HepG2 (cell line): ENCODE measurements around the gene PEX14. TPM values are rescaled to one million over a fixed set of nuclear protein-coding genes. Genes with fewer than 3 reads are reported as not detected.

ENCODE experiments used
- ATAC-seq: fragments of 200-7000 bp; cut with Tn5 transposase; 3 replicates; pipeline ENCODE4 v1.9.1; 2020; ENCODE audit warnings: mild to moderate bottlenecking, moderate library complexity
- BruUV-seq: library from RNA; stranded (reverse); fragments of 400-500 nt; replicated peaks from 2 replicates; lab custom pipeline; 2021; lab: Mats Ljungman, UMichigan
- CTCF ChIA-PET: fragments of 300-600 bp; formaldehyde crosslinking; extraction: SDS; loops from one replicate; lab custom pipeline; 2021; ENCODE audit warnings: low total read pairs, inconsistent platforms, low intra/inter-chr PET ratio; lab: Yijun Ruan, JAX
- POLR2A ChIA-PET: fragments of 350-600 bp; sonication (Branson Sonifier 250); formaldehyde crosslinking; loops from one replicate; lab custom pipeline; 2020; ENCODE audit warnings: antibody characterized with exemption, inconsistent platforms; lab: Yijun Ruan, JAX
- DNase-seq: peaks from one replicate; pipeline ENCODE4 v3.0.0-alpha.2; 2015; ENCODE audit warnings: low spot score
- FAIRE-seq: peaks from 3 replicates; lab custom pipeline; 2011; peaks lifted over from hg19 to GRCh38; lab: Jason Lieb, UNC
- H2AFZ ChIP-seq: one replicate; pipeline ENCODE4 v1.6.1; 2011; ENCODE audit warnings: low read length, inconsistent platforms
- H3K27ac ChIP-seq: fragments of 300-600 bp; 3 replicates; pipeline ENCODE4 v1.8.0; 2011; ENCODE audit warnings: mixed run types, mild to moderate bottlenecking, mixed read lengths, low read length, inconsistent platforms; ENCODE audit not compliant: insufficient read depth; ENCODE audit errors: extremely low read length
- H3K27me3 ChIP-seq, 2 experiments: fragments of 200-600 bp in 1 of 2; 2 replicates in 1 of 2; 3 replicates in 1 of 2; pipeline versions ENCODE4 v1.6.0 to v1.8.0; 2011; ENCODE audit warnings: low read length in 2 of 2, mild to moderate bottlenecking in 2 of 2, moderate library complexity in 2 of 2, inconsistent platforms in 1 of 2; ENCODE audit not compliant: insufficient read depth in 2 of 2, control insufficient read depth in 1 of 2
- H3K36me3 ChIP-seq, 2 experiments: fragments of 200-600 bp in 1 of 2; replicated peaks in 1 of 2; 2 replicates in 1 of 2; 3 replicates in 1 of 2; pipeline versions ENCODE4 v1.5.1 to v1.8.0; 2011; ENCODE audit warnings: low read length in 2 of 2, inconsistent platforms in 1 of 2; ENCODE audit not compliant: insufficient read depth in 2 of 2, control insufficient read depth in 1 of 2
- H3K4me1 ChIP-seq: 2 replicates; pipeline ENCODE4 v1.5.1; 2012; ENCODE audit warnings: low read length, inconsistent platforms; ENCODE audit not compliant: insufficient read depth
- H3K4me2 ChIP-seq: 2 replicates; pipeline ENCODE4 v1.6.0; 2011; ENCODE audit warnings: low read depth, low read length, inconsistent platforms
- H3K4me3 ChIP-seq, 3 experiments: fragments of 200-600 bp in 1 of 3; sonication (generic), shearing (Covaris generic) in 1 of 3; replicated peaks in 1 of 3; 2 replicates each; pipeline ENCODE4 v1.5.1; 2011 to 2016; ENCODE audit warnings: low read length in 3 of 3, inconsistent platforms in 2 of 3, low read depth in 2 of 3, mild to moderate bottlenecking in 2 of 3, control low read depth in 1 of 3, mixed read lengths in 1 of 3; ENCODE audit not compliant: insufficient read depth in 1 of 3
- H3K79me2 ChIP-seq: one replicate; pipeline ENCODE4 v1.6.1; 2011; ENCODE audit warnings: low read length, inconsistent platforms; ENCODE audit not compliant: insufficient read depth
- H3K9ac ChIP-seq: 2 replicates; pipeline ENCODE4 v1.6.0; 2011; ENCODE audit warnings: mild to moderate bottlenecking, low read depth, low read length, inconsistent platforms; ENCODE audit not compliant: insufficient read depth
- H3K9me3 ChIP-seq: 2 replicates; pipeline ENCODE4 v1.5.1; 2012; ENCODE audit warnings: mild to moderate bottlenecking, low read length
- H4K20me1 ChIP-seq: 2 replicates; pipeline ENCODE4 v1.6.0; 2011; ENCODE audit warnings: inconsistent platforms, mild to moderate bottlenecking, low read length, moderate library complexity; ENCODE audit not compliant: insufficient read depth
- CENPBD1 ChIP-seq: sonication (generic); formaldehyde crosslinking; IDR thresholded peaks from 2 replicates; pipeline ENCODE4 v1.8.0; 2022; ENCODE audit warnings: missing genetic modification reagents, low read depth, mild to moderate bottlenecking, borderline replicate concordance
- DBP ChIP-seq: sonication (generic); formaldehyde crosslinking; IDR thresholded peaks from 2 replicates; pipeline ENCODE4 v1.4.0; 2020; ENCODE audit warnings: missing genetic modification reagents; ENCODE audit errors: not compliant biosample characterization
- HCFC1 ChIP-seq: fragments of 150-350 bp; IDR thresholded peaks from 2 replicates; pipeline ENCODE4 v1.6.1; 2014; ENCODE audit warnings: low read depth, low read length
- KMT2B ChIP-seq: IDR thresholded peaks from 2 replicates; pipeline ENCODE4 v1.6.1; 2016; ENCODE audit warnings: missing genetic modification reagents, missing compliant biosample characterization
- MXD1 ChIP-seq: sonication (generic); formaldehyde crosslinking; IDR thresholded peaks from 2 replicates; pipeline ENCODE4 v1.4.0; 2020; ENCODE audit warnings: mild to moderate bottlenecking, missing genetic modification reagents
- NR1H2 ChIP-seq: sonication (generic); formaldehyde crosslinking; IDR thresholded peaks from 2 replicates; pipeline ENCODE4 v1.8.1; 2022; ENCODE audit warnings: low read depth, missing genetic modification reagents, borderline replicate concordance
- TRIM24 ChIP-seq: sonication (generic); formaldehyde crosslinking; IDR thresholded peaks from 2 replicates; pipeline ENCODE4 v1.8.0; 2022; ENCODE audit warnings: mild to moderate bottlenecking, missing genetic modification reagents
- ZBTB7A ChIP-seq: sonication (generic); formaldehyde crosslinking; IDR thresholded peaks from 2 replicates; pipeline ENCODE4 v1.8.0; 2022; ENCODE audit warnings: mild to moderate bottlenecking, missing genetic modification reagents
- ZNF441 ChIP-seq: sonication (generic); formaldehyde crosslinking; IDR thresholded peaks from 2 replicates; pipeline ENCODE4 v1.7.0; 2021; ENCODE audit warnings: missing genetic modification reagents, borderline replicate concordance
- ZNF616 ChIP-seq: sonication (generic); formaldehyde crosslinking; IDR thresholded peaks from 2 replicates; pipeline ENCODE4 v1.5.0; 2020; ENCODE audit warnings: low read depth, mild to moderate bottlenecking, missing genetic modification reagents
- ZNF674 ChIP-seq: sonication (generic); formaldehyde crosslinking; IDR thresholded peaks from 2 replicates; pipeline ENCODE4 v1.5.0; 2020; ENCODE audit warnings: low read depth, mild to moderate bottlenecking, missing genetic modification reagents
- ZNF780A ChIP-seq: sonication (generic); formaldehyde crosslinking; IDR thresholded peaks from 2 replicates; pipeline ENCODE4 v1.8.0; 2022; ENCODE audit warnings: mild to moderate bottlenecking, missing genetic modification reagents, moderate library complexity
- WGBS: methylation state at CpG from one replicate; pipeline ENCODE4 v1.1.6; 2017; ENCODE audit warnings: low lambda C conversion rate; 5-methylcytosine and 5-hydroxymethylcytosine counted together
- in situ Hi-C: cut with HindIII; loops from 2 replicates; pipeline ENCODE4 v1.10.0; 2017; ENCODE audit warnings: low pct_unique_long_range_greater_than_20kb; ENCODE audit not compliant: extremely low pct_ligation_motif_present
- intact Hi-C: fragments of 100-400 bp; cut with micrococcal nuclease; formaldehyde crosslinking; loops from one replicate; pipeline ENCODE4 v1.10.0; 2022; ENCODE audit not compliant: unreplicated experiment
- polyA plus RNA-seq, 8 experiments: library from polyadenylated mRNA; depleted of rRNA in 3 of 8; stranded (reverse) in 7 of 8; unstranded in 1 of 8; fragments of >200 nt; fragmentation: Illumina TruSeq in 4 of 8; extraction: Trizol in 4 of 8; gene quantifications; 2 replicates each; pipeline versions ENCODE4 v1.2.1 to v1.2.3, GENCODE V29; 2011 to 2016; ENCODE audit warnings: low read depth in 4 of 8, missing spikeins in 1 of 8, mixed read lengths in 1 of 8; ENCODE audit not compliant: insufficient read depth in 1 of 8
- total RNA-seq, 5 experiments: library from RNA; depleted of rRNA; stranded (reverse); fragments of >200 nt; fragmentation: Illumina TruSeq; extraction: Trizol; gene quantifications; 2 replicates each; pipeline ENCODE4 v1.2.3, GENCODE V29; 2016; ENCODE audit warnings: low read depth in 1 of 5

Gene PEX14
- total and polyA plus RNA-seq, 2 of the 13 experiments (the other 11 are each of a cell fraction or from before 2014, with no cell fraction given): 6.5 to 9.9 TPM

GRCh38 chr1:10480614-10481013, 5.9 kb downstream of the PEX14 start:
- no peaks in the 10 kb centered on the region for H3K27me3 ChIP-seq
- intact Hi-C loops (no loop called here), in situ Hi-C loops (no loop called here)
- H3K4me2 ChIP-seq: no peak overlapping the region
- no peak for DNase-seq
- H3K4me3 ChIP-seq: no peak overlapping the region
- H2AFZ ChIP-seq: no peak overlapping the region
- no peak for ATAC-seq
- no peak overlapping the region for H3K27ac ChIP-seq
- H4K20me1 ChIP-seq: 0 out of 2 replicates have a peak, but pooled peaks cover 3% of the 10 kb centered on the region
- FAIRE-seq: no peak
- POLR2A ChIA-PET: no interaction called here
- CTCF ChIA-PET: no interaction called here
- H3K4me1 ChIP-seq: peaks cover 20% of the 10 kb centered on the region
- no peaks in the 10 kb centered on the region for H3K9me3 ChIP-seq
- 0 out of 5 replicates have a peak, but pooled peaks cover 2 to 4% of the 10 kb centered on the region in 2 experiments for H3K36me3 ChIP-seq
- no peak for TF ChIP-seq ZNF616 (CRISPR knock-in tag)
- TF ChIP-seq HCFC1: no peak
- TF ChIP-seq CENPBD1 (CRISPR knock-in tag): no peak
- TF ChIP-seq NR1H2: no peak
- no peak for TF ChIP-seq ZNF674 (CRISPR knock-in tag)
- TF ChIP-seq ZBTB7A (CRISPR knock-in tag): no peak
- no peak for TF ChIP-seq DBP
- TF ChIP-seq ZNF780A (CRISPR knock-in tag): no peak
- TF ChIP-seq KMT2B (CRISPR knock-in tag): no peak
- TF ChIP-seq MXD1 (CRISPR knock-in tag): no peak
- TF ChIP-seq ZNF441: no peak
- no peak for TF ChIP-seq TRIM24 (CRISPR knock-in tag)
- H3K9ac ChIP-seq: no peak overlapping the region
- peaks cover 58% of the 10 kb centered on the region for H3K79me2 ChIP-seq
- BruUV-seq: no TSS peak
- WGBS: 96% methylated on average over 2 of the region's 2 CpGs
